ENCODE data around the gene SRP19.
"Not testable (repeated sequence)": the region's sequence is repeated elsewhere in the genome, so short reads cannot be mapped to it uniquely, and the experiment has no call there.

The SRP19 gene

DNA sequence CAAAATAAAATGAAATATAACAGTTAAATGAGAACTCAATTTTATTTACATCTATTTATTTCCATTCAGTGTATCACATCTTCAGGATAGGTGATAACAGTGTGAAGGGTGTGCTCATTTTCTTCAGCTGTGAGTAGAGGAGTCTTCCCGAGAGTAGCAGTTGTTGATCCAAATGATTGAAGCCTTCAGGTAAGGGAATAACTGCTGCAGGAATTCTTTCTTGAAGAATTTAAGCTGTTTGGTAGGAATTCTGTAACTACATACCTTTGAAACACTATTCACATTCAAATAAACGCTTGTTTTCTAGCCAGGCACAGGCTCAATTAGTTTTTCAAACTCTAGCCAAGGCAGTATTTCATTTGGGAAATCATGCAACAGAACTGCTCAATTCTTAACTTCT is 15.3 kb downstream of the SRP19 start:
- DNase-seq, result no peak

DNA sequence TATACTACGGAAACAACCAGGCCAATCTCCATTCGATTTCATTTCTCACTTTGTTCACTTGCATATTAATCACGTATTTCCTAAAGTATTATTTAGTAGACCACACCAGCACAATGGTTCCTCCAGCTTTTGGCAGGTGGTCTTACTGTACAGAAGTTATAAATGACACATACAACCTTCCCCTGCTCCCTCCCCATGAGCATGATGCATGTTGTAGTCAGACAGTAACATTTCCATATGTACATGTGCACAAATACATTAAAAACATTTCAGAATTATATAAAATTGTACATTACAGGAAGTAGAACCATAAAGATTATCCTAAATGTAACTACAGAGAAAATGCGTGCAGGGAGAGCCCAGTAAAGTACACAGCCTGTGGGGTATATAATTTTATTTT is 17.0 kb downstream of the SRP19 start:
- no peak for DNase-seq

DNA sequence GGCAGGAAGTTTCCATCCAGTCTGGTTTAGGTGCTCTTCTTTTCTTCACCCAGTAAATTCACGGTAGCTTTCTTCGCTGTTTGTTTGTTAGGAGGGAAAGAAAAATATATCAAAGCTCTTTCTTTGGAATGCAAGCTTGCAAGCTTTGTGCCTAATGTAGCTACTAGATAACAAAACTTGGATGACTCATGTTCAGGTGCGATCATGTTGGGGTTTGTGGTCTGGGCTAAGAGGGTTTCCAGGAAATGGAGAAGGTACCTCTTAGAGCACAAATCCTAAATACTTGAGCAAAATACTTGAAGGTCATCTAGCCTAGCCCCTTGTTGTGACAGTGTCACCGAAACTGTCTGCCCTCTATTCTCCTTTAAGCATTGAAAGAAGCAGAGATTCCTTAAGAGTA is 17.7 kb downstream of the SRP19 start:
- no peak for DNase-seq

DNA sequence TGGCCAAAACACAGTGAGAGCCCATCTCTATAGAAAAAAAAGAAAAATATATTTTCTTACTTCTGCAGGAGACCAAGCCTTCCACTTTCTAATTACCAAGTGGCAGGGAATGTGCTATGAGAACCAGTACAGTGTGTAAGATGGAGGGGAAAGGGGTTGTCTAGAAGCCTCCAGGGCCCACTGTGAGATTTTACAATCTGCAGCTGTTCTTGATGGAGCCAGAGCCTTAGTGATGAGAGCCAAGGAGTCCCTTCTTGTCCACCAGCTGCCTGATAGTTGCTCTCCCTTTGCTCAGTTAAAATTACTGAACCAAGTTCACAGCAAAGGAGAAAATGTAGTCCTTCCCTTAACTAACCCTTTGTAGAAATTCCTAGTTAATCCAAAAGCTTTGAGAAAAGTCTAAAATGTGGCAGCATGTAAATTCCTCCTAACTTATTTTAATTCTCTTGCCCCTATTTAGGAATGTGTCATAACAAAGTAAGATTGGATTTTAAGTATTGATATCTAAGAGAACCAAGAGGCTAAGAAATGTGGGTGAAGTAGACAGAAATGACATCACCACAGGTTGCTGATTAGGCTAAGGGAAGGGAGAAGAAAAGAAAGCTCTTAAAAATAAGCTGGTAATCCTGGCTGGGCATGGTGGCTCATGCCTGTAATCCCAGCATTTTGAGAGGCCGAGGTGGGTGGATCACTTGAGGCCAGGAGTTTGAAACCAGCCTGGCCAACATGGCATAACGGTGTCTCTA is 19.3 kb downstream of the SRP19 start:
- DNase-seq, result no peak

DNA sequence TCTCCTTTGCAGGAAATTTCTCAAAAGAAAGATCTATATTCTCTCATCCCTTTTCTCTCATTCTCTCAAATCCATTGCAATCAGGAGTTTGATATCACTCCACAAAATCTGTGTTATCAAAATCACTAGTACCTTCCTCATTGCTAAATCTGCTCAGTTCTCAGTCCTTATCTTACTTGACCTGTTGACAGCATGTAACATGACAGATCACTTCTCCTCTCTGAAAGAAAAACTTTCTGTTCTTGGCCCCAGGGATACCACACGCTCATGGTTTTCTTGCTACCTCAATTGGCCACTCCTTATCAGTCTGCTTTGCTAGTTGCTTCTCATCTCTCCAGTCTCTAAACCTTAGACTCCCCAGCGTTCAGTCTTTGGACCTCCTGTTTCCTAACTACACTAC is 22.1 kb downstream of the SRP19 start:
- DNase-seq, result no peak

DNA sequence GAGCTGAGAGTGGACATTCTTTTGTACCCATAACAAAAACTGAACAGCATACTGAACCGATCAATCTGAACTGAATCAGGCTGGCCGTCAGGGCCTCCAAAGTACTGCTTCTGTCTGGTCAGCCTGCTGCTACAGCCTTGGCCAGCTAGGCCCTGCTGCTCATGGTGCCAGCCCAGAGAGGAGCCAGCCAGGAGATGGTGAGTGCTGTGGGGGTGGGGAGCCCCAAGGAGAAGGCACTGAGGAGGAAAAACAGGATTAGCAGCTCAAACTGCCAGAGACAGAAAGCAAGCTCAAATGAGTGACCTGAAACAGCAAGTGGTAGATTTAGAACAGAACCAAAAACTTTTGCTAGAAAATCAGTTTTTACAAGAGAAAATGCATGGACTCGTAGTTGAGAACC is 23.9 kb downstream of the SRP19 start:
- no peak for DNase-seq

DNA sequence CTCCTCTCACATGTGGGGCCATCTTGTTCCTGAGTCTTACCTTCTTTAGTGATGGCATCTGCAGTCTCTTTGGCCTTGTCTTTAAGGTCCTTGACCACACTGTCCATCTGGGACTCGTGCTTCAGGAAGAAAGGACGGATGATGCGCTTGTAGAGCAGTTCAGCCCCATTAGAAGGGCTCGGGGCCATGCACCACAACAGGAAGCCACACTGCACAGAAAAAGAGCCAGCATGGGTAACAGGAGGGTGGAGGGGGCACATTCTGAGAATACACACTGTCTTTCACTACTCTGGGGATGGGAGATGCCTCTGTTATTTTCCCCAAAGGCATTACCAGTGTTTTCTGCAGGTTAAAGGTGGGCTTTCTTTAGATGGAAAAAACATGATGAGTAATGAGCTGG is 25.9 kb downstream of the SRP19 start:
- no peak for DNase-seq

DNA sequence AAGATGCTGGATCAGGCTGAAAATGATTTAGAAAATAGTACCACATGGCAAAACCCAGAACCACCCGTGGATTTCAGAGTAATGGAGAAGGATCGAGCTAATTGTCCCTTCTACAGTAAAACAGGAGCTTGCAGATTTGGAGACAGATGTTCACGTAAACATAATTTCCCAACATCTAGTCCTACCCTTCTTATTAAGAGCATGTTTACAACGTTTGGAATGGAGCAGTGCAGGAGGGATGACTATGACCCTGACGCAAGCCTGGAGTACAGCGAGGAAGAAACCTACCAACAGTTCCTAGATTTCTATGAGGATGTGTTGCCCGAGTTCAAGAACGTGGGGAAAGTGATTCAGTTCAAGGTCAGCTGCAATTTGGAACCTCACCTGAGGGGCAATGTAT is 31.0 kb downstream of the SRP19 start:
- DNase-seq, result not testable (repeated sequence)

DNA sequence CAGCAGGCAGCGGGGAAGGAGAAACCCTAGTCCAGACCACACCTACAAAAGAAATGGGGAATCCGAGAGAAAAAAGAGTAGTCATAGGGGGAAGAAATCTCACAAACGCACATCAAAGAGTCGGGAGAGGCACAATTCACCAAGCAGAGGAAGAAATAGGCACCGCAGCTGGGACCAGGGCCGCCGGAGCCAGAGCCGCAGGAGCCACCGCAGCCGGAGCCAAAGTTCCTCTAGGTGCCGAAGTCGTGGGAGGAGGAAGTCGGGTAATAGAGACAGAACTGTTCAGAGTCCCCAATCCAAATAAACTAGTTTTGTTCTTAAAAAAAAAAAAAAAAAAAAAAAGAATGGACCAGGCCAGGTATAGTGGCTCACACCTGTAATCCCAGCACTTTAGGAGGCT is 31.7 kb downstream of the SRP19 start:
- no peak for DNase-seq

DNA sequence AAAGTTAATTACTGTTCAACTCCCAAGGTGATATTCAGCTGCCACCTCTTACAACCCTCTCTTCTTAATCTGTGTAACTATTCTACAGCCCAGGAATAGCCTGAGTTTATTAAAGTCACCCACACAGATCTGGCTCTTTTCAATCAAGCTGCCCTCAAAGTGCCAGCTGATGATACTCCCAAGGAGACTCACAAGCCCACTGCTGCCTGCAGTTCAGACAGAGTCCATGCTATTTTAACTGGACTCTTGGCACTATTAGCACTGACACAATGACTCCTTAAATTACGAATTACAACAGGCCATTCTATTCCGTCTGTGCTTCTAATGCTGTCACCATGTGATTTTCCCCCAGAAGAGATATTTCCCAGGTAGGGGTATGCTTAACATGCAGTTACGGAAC is 34.6 kb downstream of the SRP19 start:
- DNase-seq, result no peak

DNA sequence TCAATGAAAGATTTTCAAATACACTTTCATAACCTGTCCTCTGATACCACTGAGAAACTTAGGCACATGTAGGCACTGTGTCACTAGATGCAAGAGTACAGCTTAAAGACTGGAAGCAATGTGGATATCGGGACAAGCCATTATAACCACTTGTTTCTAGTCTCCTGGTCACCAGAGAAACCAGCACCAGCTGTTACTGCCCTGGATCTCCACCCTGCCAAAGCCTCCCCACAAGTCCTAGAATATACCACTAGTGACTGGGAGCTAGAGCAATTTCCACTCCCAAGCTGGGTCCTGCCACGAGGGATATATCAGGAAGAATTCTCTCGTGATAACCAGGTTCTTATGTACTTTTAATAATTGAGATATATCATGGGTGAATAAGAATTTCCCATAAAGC is 41.5 kb downstream of the SRP19 start:
- no peak for DNase-seq

DNA sequence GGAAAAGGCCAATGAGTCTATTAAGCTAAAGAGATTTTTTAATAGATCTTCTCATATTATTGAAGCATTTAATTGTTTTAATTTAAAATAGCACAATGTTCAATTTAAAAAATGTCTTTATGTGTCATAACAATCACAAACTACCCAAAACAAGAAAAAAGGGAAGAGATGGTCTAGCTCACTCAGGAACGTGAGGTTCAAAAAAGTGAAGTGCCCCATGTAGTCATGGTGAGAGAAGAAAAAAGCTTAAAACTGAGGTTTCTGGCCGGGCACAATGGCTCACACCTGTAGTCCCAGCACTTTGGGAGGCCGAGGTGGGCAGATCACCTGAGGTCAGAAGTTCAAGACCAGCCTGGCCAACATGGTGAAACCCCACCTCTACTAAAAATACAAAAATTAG is 43.9 kb downstream of the SRP19 start:
- DNase-seq, result peak; percentile 34 to 35

DNA sequence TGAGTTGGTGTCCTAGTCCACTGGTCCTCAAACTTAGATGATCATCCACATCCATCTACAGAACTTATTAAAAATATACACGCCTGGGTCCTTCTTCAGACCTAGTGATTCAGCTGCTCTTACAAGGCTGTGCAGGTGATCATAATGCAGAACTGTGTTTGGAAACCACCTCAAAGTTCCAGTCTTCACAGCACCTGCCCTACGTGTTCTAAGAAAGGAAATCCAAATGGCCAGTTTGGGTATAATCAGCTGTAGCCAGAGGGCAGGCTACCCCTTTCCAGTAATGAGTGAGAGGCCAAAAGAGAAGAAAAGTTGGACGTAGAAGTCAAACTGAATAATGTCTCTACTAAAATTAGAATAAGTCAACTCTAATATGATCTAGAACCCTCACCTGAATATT is 45.5 kb downstream of the SRP19 start:
- DNase-seq, result no peak

DNA sequence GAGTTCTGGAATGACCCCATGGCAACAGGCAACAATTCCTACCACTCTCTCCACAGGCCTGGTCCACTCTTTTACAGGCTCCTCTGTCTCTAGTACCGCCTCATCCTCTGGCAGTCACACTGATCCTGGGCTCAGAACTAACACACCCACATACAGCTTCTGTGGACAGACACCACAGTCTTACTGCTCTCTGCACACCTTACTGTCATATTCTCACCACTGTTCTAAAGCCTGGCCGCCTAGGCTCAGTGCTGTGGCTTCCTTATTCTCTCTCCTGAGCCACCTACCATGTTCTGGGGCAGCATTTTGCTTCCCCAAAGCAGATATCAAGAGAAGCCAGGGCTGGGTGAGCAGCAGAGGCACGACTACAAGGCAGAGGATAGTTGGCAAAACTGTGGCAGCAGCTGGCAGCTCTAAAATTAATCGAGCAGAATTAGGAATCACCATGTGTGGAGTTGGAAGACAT is 46.1 kb downstream of the SRP19 start:
- DNase-seq, result no peak

DNA sequence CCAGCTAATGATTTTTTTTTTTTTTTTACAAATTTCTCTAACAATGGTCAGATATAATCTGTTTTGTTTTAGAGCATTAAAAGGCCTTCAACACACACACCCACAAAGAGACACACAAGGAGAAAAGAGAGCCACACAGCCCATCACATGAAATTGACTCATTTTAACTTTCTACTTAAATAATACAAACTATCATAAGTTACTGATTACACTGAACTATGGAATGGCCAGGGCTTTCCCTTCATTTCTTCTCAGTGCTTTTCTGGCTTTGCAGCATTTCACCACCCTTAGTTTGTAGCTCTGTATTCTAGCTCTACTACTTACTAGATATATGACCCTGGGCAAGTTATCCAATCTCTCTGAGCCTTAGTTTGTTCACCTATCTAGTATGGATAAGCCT is 47.8 kb downstream of the SRP19 start:
- DNase-seq, result peak in 1 of 2 donors; percentile 18

DNA sequence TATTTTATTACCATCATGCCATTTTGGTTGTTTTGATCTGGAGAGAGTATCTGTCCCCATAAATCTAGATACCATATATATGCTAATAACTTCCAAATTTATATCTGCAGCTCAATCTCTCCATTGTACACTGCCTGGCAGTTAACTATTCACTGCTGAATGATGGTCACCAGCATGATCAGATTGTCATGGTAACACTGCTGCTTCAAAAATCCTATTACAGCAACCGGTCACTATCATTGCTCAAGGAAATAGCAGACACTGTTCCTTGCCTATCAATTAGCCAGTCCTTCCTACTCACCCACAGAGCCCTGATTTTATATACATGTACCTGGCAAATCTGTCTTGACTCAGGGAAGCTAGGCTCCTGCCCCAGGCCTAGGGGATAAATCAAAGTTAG is 49.4 kb downstream of the SRP19 start:
- no peak for DNase-seq

DNA sequence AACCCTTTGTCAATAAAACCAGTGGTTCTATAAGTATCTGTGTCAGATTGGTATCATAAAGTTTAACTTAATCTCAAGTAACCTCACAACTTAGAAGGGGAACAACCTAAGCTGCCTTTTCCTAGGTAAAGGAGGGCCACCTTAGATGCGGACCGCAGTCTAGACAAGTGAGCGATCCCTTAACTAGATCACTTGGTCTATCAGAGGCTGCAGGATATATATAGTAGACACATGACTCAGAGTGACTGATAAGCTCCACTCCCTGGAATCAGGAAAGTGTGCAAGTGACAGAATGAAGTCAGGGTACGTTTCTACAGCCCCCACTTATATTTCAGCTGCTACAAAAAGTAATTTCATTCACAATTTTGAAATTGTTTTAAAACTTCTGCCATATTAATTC is 53.5 kb downstream of the SRP19 start:
- DNase-seq, result no peak

DNA sequence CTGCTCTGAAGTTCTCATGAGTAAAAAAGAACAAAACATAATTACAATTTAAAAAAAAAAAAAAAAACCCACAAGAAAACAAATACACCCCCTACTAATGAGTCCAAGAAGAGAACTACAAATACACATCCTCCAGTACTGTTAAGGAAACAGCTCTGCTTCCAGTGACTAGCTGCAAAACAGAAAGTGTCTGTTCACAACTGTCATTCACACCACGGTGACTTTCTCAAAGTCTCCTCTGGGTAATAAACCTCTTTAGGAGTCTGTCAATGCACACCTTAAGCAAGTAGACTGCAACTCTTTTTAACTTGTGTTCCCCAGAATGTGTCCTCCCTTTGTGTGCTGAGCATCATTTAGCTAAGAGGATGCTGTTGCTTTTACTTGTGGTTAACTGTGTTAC is 54.7 kb downstream of the SRP19 start:
- no peak for DNase-seq

DNA sequence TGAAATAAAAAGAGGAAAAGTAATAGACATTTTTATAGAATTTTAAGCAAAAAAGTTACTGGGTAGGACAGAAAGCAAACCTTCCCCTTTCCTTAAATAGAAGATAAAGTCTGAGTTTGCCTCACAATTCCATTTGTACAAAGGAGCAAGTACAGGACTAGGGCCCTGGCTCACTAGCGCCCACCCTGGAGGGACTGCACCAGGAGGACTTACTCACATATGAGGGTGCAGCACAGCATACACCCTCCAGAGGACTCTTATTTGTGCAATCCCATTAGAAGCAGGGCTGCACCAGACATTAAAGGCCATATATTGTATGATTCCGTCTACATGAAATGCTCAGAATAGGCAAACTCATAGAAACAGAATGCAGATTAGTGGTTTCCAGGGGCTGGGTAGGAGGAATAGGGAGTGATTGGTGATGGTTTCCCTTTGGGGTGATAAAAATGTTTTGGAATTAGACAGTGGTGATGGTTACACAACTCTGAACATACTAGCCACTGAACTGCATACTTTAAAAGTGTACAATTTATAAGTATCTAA is 56.4 kb downstream of the SRP19 start:
- DNase-seq, result peak; percentile 11 to 20

DNA sequence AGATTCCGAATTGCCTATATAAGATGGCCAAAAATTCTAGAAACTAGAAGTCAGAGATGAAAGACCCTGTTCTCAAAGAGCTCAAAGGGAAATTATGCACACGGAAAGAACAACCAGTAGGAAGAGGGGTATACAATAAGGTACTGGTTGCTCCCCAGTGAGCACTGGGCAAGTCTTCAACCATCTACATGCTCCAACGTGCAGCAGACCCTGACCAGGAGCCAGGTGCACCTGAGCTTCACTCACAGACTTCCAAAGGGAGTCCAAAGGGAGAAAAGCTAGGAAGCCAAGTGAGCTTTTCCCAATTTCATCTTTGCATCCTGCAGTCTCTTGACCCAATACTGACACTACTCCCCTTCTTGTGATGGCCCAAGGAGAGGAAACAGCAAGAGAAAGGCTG is 57.0 kb downstream of the SRP19 start:
- no peak for DNase-seq

DNA sequence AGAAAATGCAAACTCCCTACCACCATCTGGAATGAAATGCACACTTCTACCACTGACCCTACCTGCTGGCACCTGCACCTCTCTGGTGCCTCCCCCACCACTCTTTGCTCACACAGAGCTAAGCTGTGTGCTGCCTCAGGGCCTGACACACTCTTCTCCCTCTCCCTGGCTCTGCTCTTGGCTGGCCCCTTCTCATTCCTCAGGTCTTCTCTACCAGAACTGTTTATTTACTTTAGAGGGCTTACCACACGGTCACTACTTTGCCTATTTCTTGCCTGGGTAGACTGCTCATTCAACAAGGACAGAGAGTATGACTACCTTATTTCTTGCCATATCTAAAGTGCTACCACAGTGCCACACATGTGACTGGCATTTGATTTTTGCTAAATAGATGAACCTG is 57.6 kb downstream of the SRP19 start:
- DNase-seq, result no peak

Measured in inflammatory macrophage treated with lipopolysaccharide for 1 hour (primary cell).